Superior temporal gyrus (tissue), 1 donor: ENCODE data around the gene RECK.
A peak's percentile ranks its signal among the peaks of the same experiment; 100 is the strongest.
"Not testable (repeated sequence)": the region's sequence is repeated elsewhere in the genome, so short reads cannot be mapped to it uniquely, and the experiment has no call there.

ENCODE experiments used
- DNase-seq: peaks from one replicate; pipeline ENCODE4 v3.0.0-alpha.2; 2016; ENCODE audit errors: extremely low spot score

Gene RECK

DNA sequence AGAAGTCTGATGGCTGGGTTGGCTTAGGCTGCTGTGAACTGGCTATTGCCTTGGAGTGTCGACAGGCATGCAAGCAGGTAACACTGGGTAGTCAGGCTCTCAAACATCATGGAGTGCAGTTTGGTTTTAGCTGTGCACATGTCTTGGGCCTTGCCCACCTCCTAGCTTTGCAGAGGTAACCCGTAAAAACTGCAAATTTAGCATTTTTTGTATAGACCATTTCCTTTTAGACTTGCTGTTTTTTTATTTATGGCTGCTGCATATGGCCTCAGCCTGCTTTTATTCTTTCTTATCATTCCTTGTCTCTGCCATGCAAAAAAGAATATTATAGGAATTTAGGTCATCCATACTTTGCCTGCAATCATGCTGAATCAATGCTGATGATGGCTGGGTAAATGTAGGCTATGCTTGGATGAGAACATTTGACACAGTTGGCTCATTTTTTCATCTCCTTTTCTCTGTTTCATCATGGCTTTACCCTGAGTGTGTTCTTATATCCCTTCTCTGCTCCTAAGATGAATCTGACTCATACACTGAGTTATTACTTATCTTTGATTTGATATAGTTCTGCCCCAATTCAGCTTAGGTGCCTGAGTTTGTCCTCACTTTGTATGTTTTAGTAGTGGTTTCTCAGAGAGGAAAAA is 27.2 kb downstream of the RECK start:
- no peak for DNase-seq

DNA sequence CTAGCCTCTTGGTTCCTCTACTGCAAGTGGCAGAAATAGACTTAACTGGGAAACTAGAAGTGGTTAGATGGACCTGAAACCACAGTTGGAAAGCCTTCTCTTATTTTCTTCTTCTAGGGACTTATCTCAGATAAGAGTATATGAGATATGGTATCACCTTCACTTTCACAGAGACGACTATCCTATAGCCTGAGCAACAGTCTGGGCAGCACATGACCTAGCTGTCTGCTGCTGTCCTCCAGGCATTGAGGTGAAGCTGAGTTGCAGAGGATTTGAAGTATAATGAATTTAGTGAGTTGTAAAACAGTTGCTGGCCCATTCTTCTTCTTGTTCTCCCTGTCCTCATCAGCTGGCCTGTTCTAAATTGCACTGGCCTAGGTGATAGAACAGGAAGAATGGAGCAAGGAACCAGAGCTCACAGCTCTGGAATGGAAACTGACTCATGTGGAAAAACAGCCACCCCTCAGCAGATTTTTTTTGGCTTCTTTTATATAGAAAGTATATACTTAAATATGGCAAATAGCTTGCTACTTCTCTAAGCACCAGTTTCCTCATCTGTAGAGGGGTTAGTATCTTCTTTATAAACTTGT is 27.8 kb downstream of the RECK start:
- no peak for DNase-seq

DNA sequence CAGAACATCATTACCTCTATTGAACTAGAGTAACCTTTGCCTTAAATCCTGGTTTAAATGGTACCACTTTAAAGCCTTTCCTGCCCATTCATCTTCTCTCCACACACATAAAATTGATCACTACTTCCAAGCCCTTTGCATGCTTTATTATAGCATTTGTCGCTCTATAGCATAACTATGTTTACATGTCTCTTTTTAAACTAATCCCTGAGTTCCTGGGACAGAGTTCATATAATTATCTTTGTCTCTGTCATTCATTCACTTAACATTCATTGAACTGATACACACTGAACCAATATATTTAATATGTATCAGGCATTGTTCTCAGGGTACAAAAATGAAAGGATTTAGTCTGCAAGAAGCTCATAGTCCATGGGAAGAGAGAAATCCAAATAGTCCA is 37.3 kb downstream of the RECK start:
- DNase-seq: no peak

DNA sequence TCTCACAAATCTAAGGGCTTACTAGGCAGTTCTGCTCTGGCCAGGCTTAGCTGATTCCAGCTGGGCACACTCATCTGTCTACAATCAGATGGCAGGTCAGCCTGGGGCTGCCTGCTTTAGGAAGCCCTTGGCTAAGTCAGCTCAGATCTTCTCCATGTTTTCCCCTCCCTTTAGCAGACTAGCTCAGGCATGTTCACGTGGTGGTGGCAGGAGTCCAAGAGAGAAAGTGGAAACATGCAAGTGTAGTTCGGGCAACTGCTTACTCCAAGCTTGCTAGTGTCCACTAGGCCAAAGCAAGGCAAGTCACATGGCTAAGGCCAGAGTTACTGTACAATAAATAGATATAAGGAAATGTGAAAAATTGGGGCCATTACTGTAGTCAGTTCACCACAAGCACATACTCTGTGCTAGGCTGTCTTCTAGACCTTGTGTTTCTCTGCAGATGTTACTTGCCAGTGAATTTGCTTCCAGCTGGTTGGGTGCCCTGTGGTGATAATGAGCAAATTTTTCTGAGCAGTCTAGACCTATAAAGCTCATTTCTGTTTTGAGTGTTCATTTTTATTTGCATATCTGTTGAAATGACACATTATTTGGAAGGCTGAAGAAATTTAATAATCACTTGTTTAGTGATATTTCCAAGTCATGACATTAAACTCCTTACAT is 38.3 kb downstream of the RECK start:
- DNase-seq: peak; percentile 75

DNA sequence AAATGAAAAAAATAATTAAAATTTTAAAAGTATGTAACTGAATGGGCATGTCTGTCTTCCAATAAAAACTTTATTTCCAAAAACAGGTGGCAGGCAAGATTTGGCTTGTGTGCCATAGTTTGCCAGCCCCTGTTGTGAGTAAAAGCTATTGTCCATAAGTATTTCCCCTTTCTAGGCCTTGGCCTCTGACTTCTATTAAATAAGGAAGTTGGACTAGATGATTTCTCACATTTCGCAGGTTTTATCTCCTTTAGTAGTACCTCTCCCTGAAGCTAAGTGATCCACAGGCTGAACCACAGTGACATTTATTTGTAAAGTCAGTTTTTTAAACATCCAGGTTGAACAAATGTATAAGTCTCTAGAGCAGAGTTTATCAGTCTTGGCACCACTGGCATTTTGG is 41.3 kb downstream of the RECK start:
- no peak for DNase-seq

DNA sequence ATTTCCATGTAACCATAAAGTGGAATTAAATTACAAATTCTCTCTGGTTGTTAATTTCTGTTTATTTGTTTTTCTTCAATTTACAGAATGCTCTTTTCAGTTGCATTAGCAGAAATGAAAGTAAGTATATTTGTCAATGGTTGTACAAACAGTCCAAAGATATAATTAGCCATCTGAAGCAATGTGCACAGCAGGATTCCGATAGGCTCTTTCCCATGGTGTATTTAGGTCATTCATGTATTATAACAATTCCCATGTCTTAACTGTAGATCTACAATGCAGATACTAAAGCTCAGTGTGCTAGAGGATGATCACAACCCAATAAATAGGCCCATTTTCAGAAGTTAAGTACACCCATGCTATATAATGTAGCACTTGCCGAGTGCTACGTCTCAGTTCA is 43.8 kb downstream of the RECK start:
- DNase-seq: no peak

DNA sequence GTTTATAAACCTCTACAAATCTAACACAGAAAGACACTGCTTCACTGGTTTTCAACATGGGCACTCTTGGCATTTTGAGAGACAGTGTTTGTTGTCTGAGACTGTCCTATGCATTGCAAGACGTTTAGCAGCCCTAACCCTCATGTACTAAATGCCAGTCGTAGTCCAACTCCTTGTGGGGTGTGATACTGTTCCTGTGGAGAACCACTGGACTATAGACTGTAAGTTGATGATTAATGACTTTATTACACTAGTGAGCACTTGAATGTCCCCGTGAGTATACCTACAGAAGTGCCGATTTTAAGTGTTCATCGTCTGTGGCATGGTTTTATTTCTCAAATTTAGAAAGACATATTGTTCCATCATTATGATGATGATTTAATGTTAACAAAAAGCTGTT is 46.2 kb downstream of the RECK start:
- DNase-seq: no peak

DNA sequence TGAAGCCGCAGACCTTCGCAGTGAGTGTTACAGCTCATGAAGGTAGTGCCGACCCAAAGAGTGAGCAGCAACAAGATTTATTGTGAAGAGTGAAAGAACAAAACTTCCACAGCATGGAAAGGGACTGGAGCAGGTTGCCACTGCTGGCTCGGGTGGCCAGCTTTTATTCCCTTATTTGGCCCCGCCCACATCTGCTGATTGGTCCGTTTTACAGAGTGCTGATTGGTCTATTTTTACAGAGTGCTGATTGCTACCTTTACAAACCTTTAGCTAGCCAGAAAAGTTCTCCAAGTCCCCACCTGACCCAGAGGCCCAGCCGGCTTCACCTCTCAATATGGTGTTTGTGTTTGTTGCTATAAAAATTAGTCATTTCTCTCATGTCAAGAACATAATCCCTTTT is 49.7 kb downstream of the RECK start:
- DNase-seq: no peak

DNA sequence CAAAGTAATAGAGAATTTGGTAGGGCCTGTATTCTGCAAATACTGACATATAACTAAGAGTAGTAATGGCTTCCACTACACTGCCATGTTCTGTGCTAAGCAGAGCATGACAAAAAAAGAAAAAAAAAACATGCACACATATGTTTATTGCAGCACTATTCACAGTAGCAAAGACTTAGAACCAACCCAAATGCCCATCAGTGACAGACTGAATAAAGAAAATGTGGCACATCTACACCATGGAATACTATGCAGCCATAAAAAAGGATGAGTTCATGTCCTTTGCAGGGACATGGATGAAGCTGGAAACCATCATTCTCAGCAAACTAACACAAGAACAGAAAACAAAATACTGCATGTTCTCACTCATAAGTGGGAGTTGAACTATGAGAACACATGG is 50.3 kb downstream of the RECK start:
- DNase-seq: not testable (repeated sequence)

DNA sequence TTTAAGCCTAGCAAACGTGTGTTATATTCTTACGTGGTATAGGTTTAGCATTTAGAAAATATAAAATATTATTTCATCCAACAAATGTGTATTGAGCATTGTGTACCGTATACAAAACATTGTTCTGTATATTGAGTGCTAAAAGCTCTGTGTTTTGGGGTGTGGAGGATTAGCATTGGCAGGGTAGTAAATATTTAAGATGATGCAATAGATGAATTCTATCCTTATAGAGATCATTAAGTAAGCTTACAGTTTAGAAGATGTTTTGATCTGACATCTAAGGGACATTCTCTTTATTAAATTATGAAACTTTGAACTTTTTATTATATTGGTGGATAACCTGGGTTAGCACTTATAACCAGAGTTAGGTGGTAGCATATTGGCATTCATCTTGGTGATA is 51.3 kb downstream of the RECK start:
- no peak for DNase-seq

DNA sequence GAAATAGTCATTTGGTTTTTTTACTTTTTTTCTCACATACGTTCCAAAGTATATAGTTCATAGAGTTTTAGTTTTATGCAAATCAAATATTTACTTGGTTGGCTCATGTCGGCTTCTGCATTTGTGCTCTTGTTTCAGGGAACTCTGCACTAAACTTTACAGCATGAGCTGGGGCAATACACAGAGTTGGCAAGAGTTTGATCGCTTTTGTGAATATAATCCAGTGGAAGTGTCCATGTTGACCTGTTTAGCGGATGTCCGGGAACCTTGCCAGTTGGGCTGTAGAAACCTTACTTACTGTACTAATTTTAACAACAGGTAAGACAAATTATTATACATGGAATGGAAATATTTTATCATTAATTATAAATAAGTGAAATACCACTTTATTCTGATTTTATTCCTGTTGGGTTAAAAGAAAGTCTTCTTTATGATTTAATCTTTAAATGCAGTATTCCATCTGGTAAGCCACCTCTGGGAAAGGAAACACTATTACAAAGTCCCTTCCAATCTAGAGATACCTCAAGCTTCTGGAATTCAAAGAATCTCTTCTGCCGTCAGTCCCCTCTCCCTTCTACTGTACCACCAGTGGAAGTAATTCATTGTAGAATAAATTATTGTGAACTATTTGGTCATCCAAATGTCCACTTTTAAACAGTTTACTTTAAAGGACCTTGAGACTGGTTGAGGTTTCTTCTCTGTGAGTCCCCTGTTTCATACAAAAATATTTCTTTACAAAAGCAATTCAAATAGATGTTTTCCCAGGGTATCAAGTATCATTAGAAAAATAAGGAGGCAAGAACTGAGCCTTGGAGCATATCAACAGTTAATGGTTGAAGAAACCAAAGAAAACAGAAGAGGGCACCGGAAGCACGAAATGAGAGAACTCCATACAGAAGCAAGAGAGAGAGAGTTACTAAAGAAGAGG is 54.6 kb downstream of the RECK start:
- DNase-seq: no peak

DNA sequence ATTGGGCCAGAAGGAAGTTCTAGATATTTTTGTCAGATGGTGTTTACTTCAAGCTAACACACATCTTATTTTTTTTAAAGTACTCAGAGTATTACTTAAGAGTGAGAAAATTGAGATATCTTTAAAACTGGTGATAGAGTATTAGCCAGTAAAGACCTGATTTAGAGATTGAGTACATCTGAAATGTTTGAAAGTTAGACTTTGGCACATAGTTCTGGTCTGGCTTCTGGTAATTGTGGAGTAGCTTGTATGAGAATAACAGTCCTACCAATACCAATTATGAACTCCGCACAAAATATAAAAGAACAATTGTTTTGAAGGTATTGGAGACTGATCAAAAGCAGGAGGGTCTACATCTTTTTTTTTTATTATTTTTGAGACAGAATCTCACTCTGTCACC is 55.3 kb downstream of the RECK start:
- DNase-seq: no peak

DNA sequence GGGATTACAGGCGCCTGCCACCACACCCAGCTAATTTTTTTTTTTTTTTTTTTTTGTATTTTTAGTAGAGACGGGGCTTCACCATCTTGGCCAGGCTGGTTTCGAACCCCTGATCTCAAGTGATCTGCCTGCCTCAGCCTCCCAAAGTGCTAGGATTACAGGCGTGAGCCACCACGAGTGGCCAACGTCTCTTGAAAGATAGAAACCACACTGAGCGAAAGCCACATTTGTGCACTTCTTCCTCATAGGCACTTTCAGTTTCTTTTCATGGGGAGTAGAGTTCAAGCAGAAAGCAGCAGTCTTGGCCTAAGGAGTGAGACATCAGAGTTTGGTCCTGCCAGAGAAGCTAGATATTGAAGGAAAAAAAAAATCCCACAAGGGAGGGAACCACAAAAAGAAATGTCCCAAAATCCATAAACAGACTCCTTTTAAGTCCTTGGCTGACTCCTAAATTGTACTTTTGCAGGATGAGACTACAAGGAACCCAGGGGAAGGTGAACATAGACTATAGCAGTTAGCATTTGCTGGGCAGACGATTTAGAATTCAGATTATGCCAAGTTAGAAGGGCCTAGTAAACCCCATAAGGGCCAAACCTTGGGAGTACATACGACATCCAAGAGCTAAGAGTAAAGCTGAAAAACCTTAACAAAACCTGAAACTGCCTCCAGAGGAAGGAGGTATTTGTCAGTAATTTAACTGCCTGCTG is 55.9 kb downstream of the RECK start:
- no peak for DNase-seq

DNA sequence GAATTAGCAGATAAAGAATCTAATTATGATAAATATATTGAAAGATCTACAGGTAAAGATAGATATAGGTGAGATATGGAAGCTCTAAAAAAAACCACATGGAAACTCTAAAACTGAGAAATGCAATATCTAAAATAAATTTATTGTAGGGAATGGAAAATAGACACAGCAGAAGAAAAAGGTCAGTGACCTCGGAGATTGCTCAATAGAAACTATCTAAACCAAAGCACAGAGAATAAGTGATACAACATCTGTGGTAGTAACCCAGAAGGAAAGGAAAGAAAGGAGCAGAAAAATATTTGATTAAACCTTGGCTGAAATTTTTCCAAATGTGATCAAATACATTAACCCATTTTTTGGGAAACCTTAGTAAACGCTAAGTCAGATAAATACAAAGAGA is 56.7 kb downstream of the RECK start:
- no peak for DNase-seq

DNA sequence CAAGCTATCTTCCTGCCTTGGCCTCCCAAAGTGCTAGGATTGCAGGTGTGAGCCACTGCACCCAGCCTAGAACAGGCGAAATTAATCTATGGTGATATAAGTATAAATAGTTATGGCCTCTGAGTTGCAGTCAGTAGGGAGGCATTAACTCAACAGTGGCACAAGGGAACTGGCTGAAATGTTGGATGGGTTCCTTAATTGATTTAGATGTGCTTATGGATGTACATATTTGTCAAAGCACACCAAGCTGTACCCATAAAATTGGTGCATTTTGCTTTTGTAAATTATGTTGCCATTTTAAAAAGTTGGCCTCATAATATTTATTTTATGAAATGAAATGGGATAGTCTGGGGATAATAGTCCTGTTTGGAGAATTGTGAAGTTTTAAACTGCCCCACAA is 63.0 kb downstream of the RECK start:
- DNase-seq: no peak

DNA sequence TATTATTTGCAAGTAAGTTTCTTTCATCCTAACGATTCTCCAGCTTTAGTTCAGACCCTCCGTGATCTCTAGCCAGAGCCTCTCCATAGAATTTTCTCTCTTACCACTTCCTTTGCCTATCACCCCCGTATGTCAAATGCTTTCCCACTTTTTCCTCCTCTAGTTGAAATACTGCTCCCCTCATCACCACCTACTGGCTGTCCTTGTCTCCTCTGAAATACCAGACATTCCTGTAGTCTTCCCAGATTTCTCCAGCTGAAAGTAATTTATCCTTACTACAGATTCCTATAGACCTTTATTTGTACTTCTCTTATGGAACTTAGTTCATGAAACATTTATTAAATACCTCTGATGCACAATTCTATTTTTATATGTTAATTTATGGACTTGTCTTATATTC is 63.8 kb downstream of the RECK start:
- no peak for DNase-seq

DNA sequence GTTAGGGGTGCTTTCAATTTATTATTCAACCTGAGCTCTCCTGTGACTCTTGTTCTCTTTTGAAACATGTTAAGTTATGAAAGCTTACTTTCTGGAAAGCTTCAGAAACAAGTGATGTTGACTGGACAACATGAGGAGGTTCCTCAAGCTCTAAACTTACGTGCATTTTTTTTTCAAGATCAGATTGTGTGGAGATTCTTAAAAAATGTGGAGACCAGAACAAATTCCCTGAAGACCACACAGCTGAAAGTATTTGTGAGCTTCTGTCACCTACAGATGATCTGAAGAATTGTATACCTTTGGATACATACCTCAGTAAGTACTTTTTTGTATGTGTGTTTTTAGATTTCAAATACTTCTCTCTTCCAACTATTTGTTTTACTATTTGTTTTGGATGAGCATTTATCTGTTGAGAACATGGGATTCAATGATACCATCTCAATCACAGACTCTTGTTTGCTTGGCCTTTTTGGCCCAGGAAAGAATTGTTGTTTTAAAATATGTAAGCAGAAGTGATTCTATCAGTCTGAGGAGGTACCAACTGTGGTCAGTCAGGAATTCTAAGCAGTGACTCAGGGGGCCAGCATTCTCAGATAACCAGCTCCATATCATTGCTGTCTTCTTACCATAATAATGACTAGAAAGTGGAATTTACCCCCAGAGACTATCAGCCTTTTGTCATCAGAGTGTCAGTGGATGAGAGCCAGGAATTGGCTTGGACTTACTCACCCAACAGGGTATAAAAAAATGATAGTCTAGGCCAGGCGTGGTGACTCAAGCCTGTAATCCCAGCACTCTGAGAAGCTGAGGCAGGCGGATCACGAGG is 65.4 kb downstream of the RECK start:
- DNase-seq: no peak

DNA sequence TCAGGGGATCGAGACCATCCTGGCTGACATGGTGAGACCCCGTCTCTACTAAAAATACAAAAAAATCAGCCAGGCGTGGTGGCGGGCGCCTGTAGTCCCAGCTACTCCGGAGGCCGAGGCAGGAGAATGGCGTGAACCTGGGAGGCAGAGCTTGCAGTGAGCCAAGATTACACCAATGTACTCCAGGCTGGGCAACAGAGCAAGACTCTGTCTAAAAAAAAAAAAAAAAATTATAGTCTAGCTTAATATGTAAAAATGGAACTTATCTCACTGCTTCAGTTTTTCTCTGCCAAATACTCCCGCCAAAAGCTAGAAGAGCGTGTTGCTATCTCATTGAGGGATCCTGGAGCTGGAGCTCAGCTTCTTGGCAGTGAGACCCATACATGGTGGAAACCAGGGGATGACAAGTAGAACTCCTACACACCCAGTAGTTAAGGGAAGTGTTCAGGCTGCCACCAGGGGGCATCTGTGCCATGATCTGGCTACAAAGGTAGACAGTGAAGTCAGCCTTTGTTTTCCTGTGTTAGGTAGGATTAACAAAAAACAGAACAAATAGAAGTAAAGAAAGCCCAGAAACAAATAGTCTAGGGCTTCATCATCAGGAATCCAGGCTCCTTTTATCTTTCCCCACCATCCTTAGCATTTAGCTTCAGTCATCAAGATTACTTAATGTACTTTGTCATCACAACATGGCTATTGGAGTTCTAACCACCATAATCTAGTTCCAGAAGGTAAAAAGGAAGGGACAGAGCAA is 66.2 kb downstream of the RECK start:
- peak; percentile 91 for DNase-seq

DNA sequence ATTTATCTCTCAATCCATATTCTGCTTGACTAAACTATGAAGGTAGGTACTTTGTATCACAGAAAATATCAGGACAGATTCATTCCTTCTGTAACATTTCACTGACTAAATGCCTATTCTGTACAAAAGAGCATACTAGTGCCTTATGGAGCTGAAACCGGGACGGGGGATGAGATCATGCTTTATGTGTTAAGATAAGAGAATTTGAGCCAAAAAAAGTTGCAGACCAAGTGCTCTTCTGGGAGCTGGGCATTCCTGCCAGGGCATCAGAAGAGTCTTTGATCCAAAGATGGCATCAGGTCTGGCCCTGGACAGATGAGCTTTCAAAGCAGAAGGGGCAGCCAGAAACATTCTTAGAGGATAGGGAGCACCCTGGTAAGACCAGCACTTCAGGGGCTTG is 72.4 kb downstream of the RECK start:
- DNase-seq: no peak

DNA sequence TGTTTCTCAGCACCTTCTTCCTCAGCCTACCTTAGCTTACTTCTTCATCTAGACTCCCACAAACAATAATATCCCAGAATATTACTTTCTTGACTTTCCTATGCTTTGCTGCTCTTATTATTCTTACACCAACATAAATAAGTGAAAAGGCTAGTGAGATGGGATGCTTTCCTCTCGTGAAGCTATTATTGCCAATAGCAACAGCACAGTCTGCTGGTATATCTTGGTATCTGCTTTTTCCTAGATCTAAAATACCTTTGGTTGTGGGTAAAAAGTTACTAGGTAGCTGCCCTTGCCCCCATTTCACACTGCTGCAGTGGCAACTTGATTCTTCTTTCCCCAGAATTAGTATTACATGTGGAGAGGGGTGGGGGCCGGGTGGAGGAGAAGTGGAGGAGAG is 73.7 kb downstream of the RECK start:
- DNase-seq: no peak
